Measurements from ENCODE around the gene SAMD4A.

SAMD4A gene

GRCh38 chr14:54594537-54594936, 27.6 kb downstream of the SAMD4A start:
- Histone ChIP-seq H3K4me1 (ENCODE audit: control insufficient read depth, insufficient read depth, low read length) (peaks cover 7% of the 10 kb centered on the region), H3K9me3 (ENCODE audit: control insufficient read depth in 2 of 2, low read length in 2 of 2) (no peaks in the 10 kb centered on the region), H3K27me3 (ENCODE audit: control insufficient read depth in 1 of 2, insufficient read depth in 2 of 2, low read length in 2 of 2) (no peaks in the 10 kb centered on the region), H3K36me3 (ENCODE audit: control insufficient read depth in 2 of 2, insufficient read depth in 2 of 2, low read length in 2 of 2) (no peaks in the 10 kb centered on the region), H3K9ac (ENCODE audit: low read length in 2 of 2) (no peak overlapping the region), H3K4me3 (ENCODE audit: low read length in 2 of 2) (no peak overlapping the region), H3K27ac (ENCODE audit: low read length) (no peak overlapping the region)

- Histone ChIP-seq H3K36me3 (ENCODE audit: control insufficient read depth in 2 of 2, insufficient read depth in 2 of 2, low read length in 2 of 2) (no peaks in the 10 kb centered on the region), H3K4me3 (ENCODE audit: low read length in 2 of 2) (no peak overlapping the region), H3K27ac (ENCODE audit: low read length) (no peak overlapping the region), H3K4me1 (ENCODE audit: control insufficient read depth, insufficient read depth, low read length) (peaks cover 11% of the 10 kb centered on the region), H3K9me3 (ENCODE audit: control insufficient read depth in 2 of 2, low read length in 2 of 2) (no peaks in the 10 kb centered on the region), H3K9ac (ENCODE audit: low read length in 2 of 2) (no peak overlapping the region), H3K27me3 (ENCODE audit: control insufficient read depth in 1 of 2, insufficient read depth in 2 of 2, low read length in 2 of 2) (no peaks in the 10 kb centered on the region)
Measured at GRCh38 chr14:54597795-54598443, 31.0 kb downstream of the SAMD4A start.

- H3K9me3 ChIP-seq (ENCODE audit: control insufficient read depth in 2 of 2, low read length in 2 of 2) = no peaks in the 10 kb centered on the region
- H3K36me3 ChIP-seq (ENCODE audit: control insufficient read depth in 2 of 2, insufficient read depth in 2 of 2, low read length in 2 of 2) = no peaks in the 10 kb centered on the region
- no peak overlapping the region for H3K9ac ChIP-seq (ENCODE audit: low read length in 2 of 2)
- no peak overlapping the region for H3K27ac ChIP-seq (ENCODE audit: low read length)
- H3K27me3 ChIP-seq (ENCODE audit: control insufficient read depth in 1 of 2, insufficient read depth in 2 of 2, low read length in 2 of 2) = no peaks in the 10 kb centered on the region
- H3K4me3 ChIP-seq (ENCODE audit: low read length in 2 of 2) = no peak overlapping the region
- peaks cover 11% of the 10 kb centered on the region for H3K4me1 ChIP-seq (ENCODE audit: control insufficient read depth, insufficient read depth, low read length)
Measured at GRCh38 chr14:54599966-54600716, 33.2 kb downstream of the SAMD4A start.

GRCh38 chr14:54600717-54601109, 33.8 kb downstream of the SAMD4A start:
- Histone ChIP-seq H3K4me1 (ENCODE audit: control insufficient read depth, insufficient read depth, low read length) (peaks cover 11% of the 10 kb centered on the region), H3K4me3 (ENCODE audit: low read length in 2 of 2) (no peak overlapping the region), H3K27me3 (ENCODE audit: control insufficient read depth in 1 of 2, insufficient read depth in 2 of 2, low read length in 2 of 2) (no peaks in the 10 kb centered on the region), H3K27ac (ENCODE audit: low read length) (no peak overlapping the region), H3K9ac (ENCODE audit: low read length in 2 of 2) (no peak overlapping the region), H3K9me3 (ENCODE audit: control insufficient read depth in 2 of 2, low read length in 2 of 2) (no peaks in the 10 kb centered on the region), H3K36me3 (ENCODE audit: control insufficient read depth in 2 of 2, insufficient read depth in 2 of 2, low read length in 2 of 2) (no peaks in the 10 kb centered on the region)

- Histone ChIP-seq H3K9ac (ENCODE audit: low read length in 2 of 2) (no peak overlapping the region), H3K36me3 (ENCODE audit: control insufficient read depth in 2 of 2, insufficient read depth in 2 of 2, low read length in 2 of 2) (no peaks in the 10 kb centered on the region), H3K27me3 (ENCODE audit: control insufficient read depth in 1 of 2, insufficient read depth in 2 of 2, low read length in 2 of 2) (no peaks in the 10 kb centered on the region), H3K4me1 (ENCODE audit: control insufficient read depth, insufficient read depth, low read length) (peaks cover 23% of the 10 kb centered on the region), H3K9me3 (ENCODE audit: control insufficient read depth in 2 of 2, low read length in 2 of 2) (no peaks in the 10 kb centered on the region), H3K4me3 (ENCODE audit: low read length in 2 of 2) (no peak overlapping the region), H3K27ac (ENCODE audit: low read length) (no peak overlapping the region)
Measured at GRCh38 chr14:54603362-54603761, 36.4 kb downstream of the SAMD4A start.

GRCh38 chr14:54606178-54606577, 39.2 kb downstream of the SAMD4A start:
- no peaks in the 10 kb centered on the region for H3K27me3 ChIP-seq (ENCODE audit: control insufficient read depth in 1 of 2, insufficient read depth in 2 of 2, low read length in 2 of 2)
- peak overlapping the region in 1 of 2 donors; percentile 40 for H3K4me3 ChIP-seq (ENCODE audit: low read length in 2 of 2)
- no peaks in the 10 kb centered on the region for H3K36me3 ChIP-seq (ENCODE audit: control insufficient read depth in 2 of 2, insufficient read depth in 2 of 2, low read length in 2 of 2)
- peaks cover 13% of the 10 kb centered on the region for H3K4me1 ChIP-seq (ENCODE audit: control insufficient read depth, insufficient read depth, low read length)
- H3K9ac ChIP-seq (ENCODE audit: low read length in 2 of 2) = no peak overlapping the region
- no peaks in the 10 kb centered on the region for H3K9me3 ChIP-seq (ENCODE audit: control insufficient read depth in 2 of 2, low read length in 2 of 2)
- H3K27ac ChIP-seq (ENCODE audit: low read length) = peak overlapping the region; percentile 68

GRCh38 chr14:54606631-54607133, 39.8 kb downstream of the SAMD4A start:
- H3K9me3 ChIP-seq (ENCODE audit: control insufficient read depth in 2 of 2, low read length in 2 of 2) = no peaks in the 10 kb centered on the region
- no peaks in the 10 kb centered on the region for H3K36me3 ChIP-seq (ENCODE audit: control insufficient read depth in 2 of 2, insufficient read depth in 2 of 2, low read length in 2 of 2)
- H3K4me1 ChIP-seq (ENCODE audit: control insufficient read depth, insufficient read depth, low read length) = peaks cover 13% of the 10 kb centered on the region
- peak overlapping the region; percentile 68 for H3K27ac ChIP-seq (ENCODE audit: low read length)
- H3K27me3 ChIP-seq (ENCODE audit: control insufficient read depth in 1 of 2, insufficient read depth in 2 of 2, low read length in 2 of 2) = no peaks in the 10 kb centered on the region
- no peak overlapping the region for H3K4me3 ChIP-seq (ENCODE audit: low read length in 2 of 2)
- no peak overlapping the region for H3K9ac ChIP-seq (ENCODE audit: low read length in 2 of 2)

GRCh38 chr14:54609576-54609975, 42.6 kb downstream of the SAMD4A start:
- Histone ChIP-seq H3K4me3 (ENCODE audit: low read length in 2 of 2) (no peak overlapping the region), H3K9me3 (ENCODE audit: control insufficient read depth in 2 of 2, low read length in 2 of 2) (no peaks in the 10 kb centered on the region), H3K9ac (ENCODE audit: low read length in 2 of 2) (no peak overlapping the region), H3K27ac (ENCODE audit: low read length) (no peak overlapping the region), H3K4me1 (ENCODE audit: control insufficient read depth, insufficient read depth, low read length) (peaks cover 13% of the 10 kb centered on the region), H3K36me3 (ENCODE audit: control insufficient read depth in 2 of 2, insufficient read depth in 2 of 2, low read length in 2 of 2) (no peaks in the 10 kb centered on the region), H3K27me3 (ENCODE audit: control insufficient read depth in 1 of 2, insufficient read depth in 2 of 2, low read length in 2 of 2) (no peaks in the 10 kb centered on the region)

GRCh38 chr14:54610051-54610977, 43.4 kb downstream of the SAMD4A start:
- H3K27ac ChIP-seq (ENCODE audit: low read length) = no peak overlapping the region

GRCh38 chr14:54614296-54614695, 47.4 kb downstream of the SAMD4A start:
- Histone ChIP-seq H3K9me3 (ENCODE audit: control insufficient read depth in 2 of 2, low read length in 2 of 2) (peaks cover 0 to 4% of the 10 kb centered on the region in 2 donors), H3K27ac (ENCODE audit: low read length) (no peak overlapping the region), H3K9ac (ENCODE audit: low read length in 2 of 2) (no peak overlapping the region), H3K36me3 (ENCODE audit: control insufficient read depth in 2 of 2, insufficient read depth in 2 of 2, low read length in 2 of 2) (no peaks in the 10 kb centered on the region), H3K4me3 (ENCODE audit: low read length in 2 of 2) (no peak overlapping the region), H3K4me1 (ENCODE audit: control insufficient read depth, insufficient read depth, low read length) (no peaks in the 10 kb centered on the region), H3K27me3 (ENCODE audit: control insufficient read depth in 1 of 2, insufficient read depth in 2 of 2, low read length in 2 of 2) (no peaks in the 10 kb centered on the region)

More at GRCh38 chr14:54610051-54610977, 43.4 kb downstream of the SAMD4A start:
- no peaks in the 10 kb centered on the region for H3K9me3 ChIP-seq (ENCODE audit: control insufficient read depth in 2 of 2, low read length in 2 of 2)
- H3K27me3 ChIP-seq (ENCODE audit: control insufficient read depth in 1 of 2, insufficient read depth in 2 of 2, low read length in 2 of 2) = no peaks in the 10 kb centered on the region
- H3K9ac ChIP-seq (ENCODE audit: low read length in 2 of 2) = no peak overlapping the region
- no peaks in the 10 kb centered on the region for H3K36me3 ChIP-seq (ENCODE audit: control insufficient read depth in 2 of 2, insufficient read depth in 2 of 2, low read length in 2 of 2)
- H3K4me3 ChIP-seq (ENCODE audit: low read length in 2 of 2) = no peak overlapping the region
- peaks cover 13% of the 10 kb centered on the region for H3K4me1 ChIP-seq (ENCODE audit: control insufficient read depth, insufficient read depth, low read length)
